SJCRH30 (cell line): Measurements from ENCODE around the gene CPLANE1. TPM values are rescaled to one million over a fixed set of nuclear protein-coding genes. Genes with fewer than 3 reads are reported as not detected.
A peak's percentile ranks its signal among the peaks of the same experiment; 100 is the strongest.
"Not testable (repeated sequence)": the region's sequence is repeated elsewhere in the genome, so short reads cannot be mapped to it uniquely, and the experiment has no call there.

ENCODE experiments used
- DNase-seq, 2 experiments: peaks; one replicate each; pipeline ENCODE4 v3.0.0-alpha.2; 2015 to 2020
- H3K27ac ChIP-seq: fragments of 250-450 bp; sonication (Bioruptor Pico); 2 replicates; pipeline ENCODE4 v1.5.1; 2020; ENCODE audit warnings: mild to moderate bottlenecking, moderate library complexity
- H3K27me3 ChIP-seq: fragments of 250-450 bp; sonication (Bioruptor Pico); 2 replicates; pipeline ENCODE4 v1.5.1; 2020; ENCODE audit warnings: mild to moderate bottlenecking, moderate library complexity
- H3K36me3 ChIP-seq: fragments of 250-450 bp; sonication (Bioruptor Pico); 2 replicates; pipeline ENCODE4 v1.5.1; 2020; ENCODE audit warnings: mild to moderate bottlenecking, moderate library complexity
- H3K4me1 ChIP-seq: fragments of 250-450 bp; sonication (Bioruptor Pico); 2 replicates; pipeline ENCODE4 v1.5.1; 2020; ENCODE audit warnings: mild to moderate bottlenecking, moderate library complexity
- H3K4me3 ChIP-seq: fragments of 250-450 bp; sonication (Bioruptor Pico); 2 replicates; pipeline ENCODE4 v1.5.1; 2020; ENCODE audit warnings: mild to moderate bottlenecking, moderate library complexity
- H3K9me3 ChIP-seq: fragments of 250-450 bp; sonication (Bioruptor Pico); replicated peaks from 2 replicates; pipeline ENCODE4 v1.5.1; 2020; ENCODE audit warnings: mild to moderate bottlenecking, moderate library complexity
- total RNA-seq: library from RNA; depleted of rRNA; stranded (reverse); fragments of >200 nt; shearing (Covaris generic); gene quantifications from 2 replicates; pipeline ENCODE4 v1.2.3, GENCODE V29; 2014

CPLANE1 gene
- total RNA-seq, 1 experiment from 2014 or later, result 34.2 TPM

DNA sequence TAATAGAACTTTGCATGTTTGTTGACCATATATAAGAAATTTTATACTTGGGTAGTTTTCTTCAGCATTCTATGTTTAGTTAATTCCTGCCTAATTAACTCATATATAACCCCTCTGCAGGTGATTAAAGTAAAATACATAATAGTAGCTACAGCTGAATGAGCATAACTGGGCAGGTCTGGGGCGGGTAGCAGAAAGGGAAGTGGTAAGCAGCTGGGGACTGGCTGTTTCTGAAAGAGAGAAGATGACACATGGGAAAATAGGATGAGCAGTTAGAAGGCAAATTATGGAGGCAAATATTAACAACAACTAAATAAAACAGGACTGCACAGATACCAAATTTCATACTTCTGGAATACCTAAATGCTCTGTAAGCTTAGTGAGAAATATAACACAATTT is 128.1 kb downstream of the CPLANE1 start:
- no peak overlapping the region for H3K27ac ChIP-seq
- H3K4me3 ChIP-seq, result no peak overlapping the region
- no peaks in the 10 kb centered on the region for H3K27me3 ChIP-seq
- no peaks in the 10 kb centered on the region for H3K4me1 ChIP-seq
- no peak for DNase-seq
- no peaks in the 10 kb centered on the region for H3K9me3 ChIP-seq
- peaks cover 37% of the 10 kb centered on the region for H3K36me3 ChIP-seq

DNA sequence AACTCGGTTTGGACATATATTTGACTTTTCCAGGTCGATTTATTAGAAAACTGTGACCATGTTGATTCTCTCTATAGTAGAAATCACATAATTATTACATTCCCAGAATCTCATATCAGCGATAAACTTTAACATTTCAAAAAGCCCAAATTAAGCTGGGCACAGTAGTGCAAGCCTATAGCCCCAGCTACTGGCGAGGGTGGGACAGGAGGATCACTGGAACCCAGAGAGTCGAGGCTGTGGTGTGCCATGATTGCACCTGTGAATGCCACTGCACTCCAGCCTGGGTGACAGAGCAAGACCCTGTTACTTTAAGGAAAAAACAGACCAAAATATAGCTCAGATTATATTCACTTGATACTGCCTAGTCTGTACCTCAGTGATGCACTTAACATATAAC is 128.9 kb downstream of the CPLANE1 start:
- Histone ChIP-seq H3K4me3 (no peak overlapping the region), H3K4me1 (no peaks in the 10 kb centered on the region), H3K36me3 (peaks cover 42% of the 10 kb centered on the region), H3K27ac (no peak overlapping the region), H3K9me3 (no peaks in the 10 kb centered on the region), H3K27me3 (no peaks in the 10 kb centered on the region)
- DNase-seq, result no peak

DNA sequence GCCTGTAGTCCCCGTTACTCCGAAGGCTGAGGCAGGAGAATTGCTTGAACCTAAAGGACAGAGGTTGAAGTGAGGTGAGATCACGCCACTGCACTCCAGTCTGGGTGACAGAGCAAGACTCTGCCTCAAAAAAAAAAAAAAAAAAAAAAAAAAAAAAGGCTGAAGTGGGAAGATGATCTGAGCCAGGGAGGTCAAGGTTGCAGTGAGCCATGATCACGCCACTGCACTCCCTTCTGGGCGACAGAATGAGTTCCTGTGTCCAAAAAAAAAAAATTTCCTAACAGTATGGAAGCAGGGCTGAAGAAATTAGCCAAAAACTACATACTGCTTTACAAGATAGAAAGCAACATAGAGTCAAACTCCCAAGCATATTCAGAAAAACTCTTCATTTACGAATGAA is 132.8 kb downstream of the CPLANE1 start:
- no peak for DNase-seq
- no peak overlapping the region for H3K27ac ChIP-seq
- no peaks in the 10 kb centered on the region for H3K9me3 ChIP-seq
- peaks cover 66% of the 10 kb centered on the region for H3K36me3 ChIP-seq
- no peak overlapping the region for H3K4me3 ChIP-seq
- no peaks in the 10 kb centered on the region for H3K4me1 ChIP-seq
- H3K27me3 ChIP-seq, result no peaks in the 10 kb centered on the region

DNA sequence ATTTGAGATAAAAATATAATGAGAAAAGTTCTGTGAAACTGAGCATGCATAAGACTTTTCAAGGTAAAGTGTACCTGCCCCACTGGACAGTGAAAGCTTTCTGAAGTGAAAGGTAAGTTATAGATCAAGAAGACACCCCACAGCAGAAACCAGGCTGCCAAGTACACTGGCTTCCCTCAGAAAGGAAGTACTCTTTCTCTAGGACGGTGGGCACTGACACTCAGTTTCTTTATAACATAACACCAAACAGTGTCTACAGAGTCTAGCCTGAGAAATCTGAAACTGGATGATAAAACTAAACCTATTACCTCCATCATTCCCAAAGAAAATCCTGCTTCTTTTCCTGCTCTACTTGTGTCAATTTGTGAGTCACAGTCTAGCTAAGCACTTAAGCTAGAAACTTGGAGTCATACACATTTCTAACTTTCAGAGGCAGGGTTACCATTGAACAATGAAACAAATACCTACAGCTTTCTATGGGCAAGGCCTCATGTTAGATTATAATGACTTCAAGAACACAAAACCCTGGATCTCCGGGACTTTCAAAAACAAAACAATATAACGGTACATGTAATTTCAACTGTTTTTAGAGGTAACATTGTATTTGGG is 136.7 kb downstream of the CPLANE1 start:
- Histone ChIP-seq H3K27me3 (no peaks in the 10 kb centered on the region), H3K36me3 (peaks cover 58% of the 10 kb centered on the region), H3K4me1 (no peaks in the 10 kb centered on the region), H3K4me3 (no peak overlapping the region), H3K27ac (no peak overlapping the region), H3K9me3 (no peaks in the 10 kb centered on the region)
- no peak for DNase-seq

DNA sequence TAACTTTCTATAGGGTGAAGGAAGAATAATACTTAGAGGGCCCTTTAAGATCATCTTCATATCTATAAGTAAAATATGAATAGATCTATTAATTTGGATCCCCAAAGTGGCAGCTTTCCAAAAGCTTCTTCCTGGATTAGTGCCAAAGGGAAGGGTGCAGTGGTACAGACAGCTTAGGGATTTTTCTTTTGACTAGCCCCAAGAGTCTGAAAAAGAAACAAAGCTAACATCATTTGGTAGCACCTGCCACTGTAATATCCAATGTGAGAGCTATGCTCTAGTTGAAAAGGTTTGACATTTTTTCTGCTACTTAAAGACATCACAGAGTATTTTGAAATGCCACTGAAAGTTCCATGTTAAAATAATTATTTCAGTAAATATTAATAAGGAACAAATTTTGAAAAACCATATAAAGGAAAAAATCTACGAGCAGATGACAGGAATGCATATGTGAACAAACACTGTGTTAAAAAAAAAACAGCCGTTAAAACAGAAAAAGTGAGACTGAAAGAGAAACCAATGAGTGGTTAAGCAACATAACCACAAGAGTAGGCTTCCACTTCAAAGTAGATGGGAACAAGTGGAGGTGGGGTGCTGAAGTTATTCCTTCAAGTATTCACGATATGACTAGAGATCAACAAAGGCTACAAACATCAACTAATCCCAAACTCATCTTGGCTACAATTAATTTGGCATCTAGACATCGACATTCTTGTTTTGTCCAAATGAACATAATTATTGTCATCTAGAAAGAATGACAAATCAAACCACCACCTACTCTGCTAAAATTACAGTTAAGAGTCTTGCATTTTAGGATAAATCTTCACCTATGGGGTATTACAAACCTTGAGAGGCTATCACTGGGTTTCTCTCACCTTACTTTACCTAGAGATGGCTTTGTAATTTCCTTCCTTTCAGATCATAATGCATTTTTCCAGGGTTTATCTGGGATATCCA is 137.5 kb downstream of the CPLANE1 start:
- H3K36me3 ChIP-seq, result peaks cover 59% of the 10 kb centered on the region
- no peak overlapping the region for H3K27ac ChIP-seq
- H3K4me1 ChIP-seq, result no peaks in the 10 kb centered on the region
- H3K27me3 ChIP-seq, result no peaks in the 10 kb centered on the region
- no peak for DNase-seq
- no peaks in the 10 kb centered on the region for H3K9me3 ChIP-seq
- no peak overlapping the region for H3K4me3 ChIP-seq

DNA sequence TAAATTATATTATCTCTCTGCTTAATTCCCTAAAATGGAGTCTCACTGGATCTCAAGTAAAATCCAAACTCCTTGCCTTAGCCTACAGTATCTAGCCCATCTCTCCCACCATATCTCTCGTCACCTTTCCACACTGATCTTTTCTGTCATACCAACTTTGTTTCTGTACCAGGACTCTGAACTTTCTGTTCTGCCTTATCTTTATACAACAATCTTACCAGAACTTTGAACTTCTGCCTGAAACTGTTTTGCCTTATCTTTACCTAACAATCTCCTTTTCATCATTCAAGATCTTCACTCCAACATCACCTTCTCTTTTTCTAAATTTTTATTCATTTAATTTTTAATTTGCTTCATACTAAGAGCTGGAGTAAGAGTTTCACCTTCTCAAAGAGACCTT is 139.0 kb downstream of the CPLANE1 start:
- no peaks in the 10 kb centered on the region for H3K4me1 ChIP-seq
- H3K27ac ChIP-seq, result no peak overlapping the region
- no peak for DNase-seq
- no peaks in the 10 kb centered on the region for H3K9me3 ChIP-seq
- no peaks in the 10 kb centered on the region for H3K27me3 ChIP-seq
- no peak overlapping the region for H3K4me3 ChIP-seq
- peaks cover 54% of the 10 kb centered on the region for H3K36me3 ChIP-seq

DNA sequence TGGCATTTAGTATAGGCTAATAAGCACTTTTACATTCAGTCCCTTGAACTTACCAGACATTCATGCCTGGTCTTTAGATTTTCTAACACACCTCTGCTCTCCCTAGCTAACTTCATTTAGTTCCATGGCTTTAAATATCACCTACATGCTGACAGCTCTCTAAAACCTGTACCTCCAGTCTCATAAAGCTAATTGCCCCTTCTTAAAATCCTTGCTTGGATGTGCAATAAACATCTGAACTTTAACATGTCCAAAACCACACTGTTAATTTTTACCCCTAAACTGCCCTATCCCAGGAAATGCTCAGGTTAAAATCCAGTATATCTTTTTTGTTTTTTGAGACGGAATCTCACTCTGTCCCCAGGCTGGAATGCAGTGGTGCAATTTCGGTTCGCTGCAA is 139.8 kb downstream of the CPLANE1 start:
- Histone ChIP-seq H3K4me3 (no peak overlapping the region), H3K36me3 (peaks cover 52% of the 10 kb centered on the region), H3K27me3 (no peaks in the 10 kb centered on the region), H3K9me3 (no peaks in the 10 kb centered on the region), H3K27ac (no peak overlapping the region), H3K4me1 (no peaks in the 10 kb centered on the region)
- DNase-seq, result no peak

DNA sequence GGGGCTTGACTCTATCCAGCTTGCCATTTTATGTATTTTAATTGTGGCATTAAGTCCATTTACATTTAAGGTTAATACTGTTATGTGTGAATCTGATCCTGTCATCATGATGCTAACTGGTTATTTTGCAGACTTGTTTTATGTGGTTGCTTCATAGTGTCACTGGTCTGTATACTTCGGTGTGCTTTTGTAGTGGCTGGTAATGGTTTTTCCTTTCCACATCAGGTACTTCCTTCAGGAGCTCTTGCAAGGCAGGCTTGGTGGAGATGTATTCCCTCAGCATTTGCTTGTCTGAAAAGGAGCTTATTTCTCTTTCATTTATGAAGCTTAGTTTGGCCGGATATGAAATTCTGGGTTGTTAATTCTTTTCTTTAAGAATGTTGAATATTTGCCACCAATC is 145.9 kb downstream of the CPLANE1 start:
- DNase-seq, result no peak
- Histone ChIP-seq H3K36me3 (peaks cover 44% of the 10 kb centered on the region), H3K27ac (no peak overlapping the region)

DNA sequence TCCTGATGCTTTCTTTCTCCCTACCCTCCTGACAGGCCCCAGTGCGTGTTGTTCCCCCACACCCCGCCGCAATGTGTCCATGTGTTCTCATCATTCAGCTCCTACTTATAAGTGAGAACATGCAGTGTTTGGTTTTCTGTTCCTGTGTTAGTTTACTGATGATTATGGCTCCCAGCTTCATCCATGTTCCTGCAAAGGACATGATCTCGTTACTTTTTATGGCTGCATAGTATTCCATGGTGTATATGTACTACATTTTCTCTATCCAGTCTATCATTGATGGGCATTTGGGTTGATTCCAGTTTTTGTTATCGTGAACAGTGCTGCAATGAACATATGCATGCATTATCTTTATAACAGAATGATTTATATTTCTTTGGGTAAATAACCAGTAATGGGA is 149.9 kb downstream of the CPLANE1 start:
- H3K4me3 ChIP-seq, DNase-seq, H3K9me3 ChIP-seq, H3K27me3 ChIP-seq, H3K27ac ChIP-seq, H3K4me1 ChIP-seq: not testable (repeated sequence)
- peaks cover 21% of the 10 kb centered on the region for H3K36me3 ChIP-seq

More for the DNA sequence above, 145.9 kb downstream of the CPLANE1 start:
- Histone ChIP-seq H3K4me1 (no peaks in the 10 kb centered on the region), H3K9me3 (no peaks in the 10 kb centered on the region), H3K4me3 (no peak overlapping the region), H3K27me3 (no peaks in the 10 kb centered on the region)

DNA sequence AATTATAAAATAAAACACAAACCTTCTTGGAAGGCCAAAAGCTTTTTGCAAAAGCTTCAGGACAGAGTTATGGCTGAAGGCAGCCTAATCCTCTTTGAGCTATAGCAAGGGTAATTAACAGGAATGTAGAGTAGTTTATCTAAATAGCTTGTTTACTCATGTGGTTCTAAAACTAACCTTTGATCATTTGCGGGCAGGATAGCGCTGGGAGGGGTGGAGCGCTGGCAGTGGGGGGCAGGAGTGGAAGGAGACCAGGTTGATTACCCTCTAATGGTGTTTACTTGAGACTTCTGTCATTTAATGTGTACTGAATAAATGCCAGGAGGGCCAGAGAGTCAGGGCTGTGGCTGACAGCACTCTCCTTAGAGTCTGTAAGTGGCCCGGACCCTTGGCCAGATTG is 155.4 kb downstream of the CPLANE1 start:
- H3K9me3 ChIP-seq, H3K4me3 ChIP-seq, H3K27ac ChIP-seq, H3K4me1 ChIP-seq, H3K36me3 ChIP-seq, DNase-seq, H3K27me3 ChIP-seq: not testable (repeated sequence)

DNA sequence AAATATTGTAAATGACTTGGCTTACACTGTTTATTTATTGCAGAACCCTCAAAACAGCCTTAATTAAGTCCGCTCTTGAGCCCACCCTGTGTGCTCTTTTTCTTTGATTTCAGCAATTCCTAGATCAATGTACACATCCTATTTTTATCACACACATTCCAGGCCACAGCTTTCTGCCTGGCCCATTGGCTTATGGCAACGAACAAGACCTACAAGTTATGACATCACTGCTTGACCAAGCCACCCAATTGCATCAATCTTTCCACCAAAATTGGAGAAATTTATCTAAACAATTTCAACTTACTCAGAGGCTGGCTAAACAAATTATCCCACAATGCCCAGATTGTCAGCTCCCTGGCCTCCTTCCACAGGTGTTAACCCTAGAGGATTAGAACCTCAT is 158.4 kb downstream of the CPLANE1 start:
- H3K4me3 ChIP-seq, result no peak overlapping the region
- 0 out of 2 replicates have a peak, but pooled peaks cover 3% of the 10 kb centered on the region for H3K4me1 ChIP-seq
- H3K27me3 ChIP-seq, result no peaks in the 10 kb centered on the region
- no peak overlapping the region for H3K27ac ChIP-seq
- peaks cover 3% of the 10 kb centered on the region; the same call in 1 of the 2 replicates for H3K36me3 ChIP-seq
- peak in 1 of 2 experiments; percentile 8 for DNase-seq
- H3K9me3 ChIP-seq, result no peaks in the 10 kb centered on the region; the same call in 1 of the 2 replicates

DNA sequence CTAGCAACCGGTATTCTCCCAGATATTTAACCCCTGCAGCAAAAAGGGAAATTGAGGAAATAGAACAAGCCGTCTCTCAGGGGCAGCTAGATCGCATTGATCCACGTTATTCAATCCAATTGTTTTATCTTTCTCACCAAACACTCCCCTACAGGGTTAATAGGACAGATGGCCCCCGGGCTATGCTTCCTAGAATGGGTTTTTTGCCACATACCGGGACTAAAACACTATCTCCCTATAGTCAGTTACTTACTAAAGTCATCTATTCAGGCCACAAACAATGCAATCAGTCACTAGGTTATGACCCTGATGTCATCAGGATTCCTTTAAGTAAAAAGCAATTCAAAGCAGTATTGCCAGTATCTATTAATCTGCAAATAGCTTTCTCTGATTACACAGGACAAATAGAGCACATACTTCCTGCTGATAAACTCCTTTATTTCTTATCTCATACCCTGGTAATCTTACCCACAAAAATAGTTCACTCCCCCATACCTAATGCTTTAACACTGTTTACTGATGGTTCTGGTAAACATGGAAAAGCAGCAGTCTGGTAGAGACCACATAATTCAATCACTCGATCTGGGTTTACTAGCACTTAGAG is 159.0 kb downstream of the CPLANE1 start:
- Histone ChIP-seq H3K27me3 (no peaks in the 10 kb centered on the region), H3K9me3 (no peaks in the 10 kb centered on the region; the same call in 1 of the 2 replicates), H3K36me3 (peaks cover 3% of the 10 kb centered on the region; the same call in 1 of the 2 replicates), H3K4me1 (0 out of 2 replicates have a peak, but pooled peaks cover 3% of the 10 kb centered on the region), H3K4me3 (no peak overlapping the region), H3K27ac (no peak overlapping the region)
- no peak for DNase-seq

DNA sequence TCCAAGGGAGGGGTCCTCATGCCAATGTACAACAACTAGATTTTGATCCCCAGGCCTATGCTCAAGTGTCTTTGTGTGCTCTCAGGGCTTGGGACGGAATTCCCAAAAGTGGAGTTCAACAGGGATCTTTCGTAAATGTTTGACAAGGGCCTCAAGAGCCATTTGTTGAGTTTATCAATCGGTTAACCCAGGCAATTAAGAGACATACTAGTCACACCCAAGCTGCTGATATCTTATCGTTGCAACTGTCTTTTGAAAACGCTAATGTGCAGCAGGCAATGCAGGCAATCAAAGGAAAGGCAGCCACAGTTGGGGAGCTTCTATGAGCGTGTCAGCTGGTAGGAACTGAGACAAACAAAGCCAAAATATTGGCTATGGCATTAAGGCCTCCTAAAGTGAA is 161.2 kb downstream of the CPLANE1 start:
- DNase-seq, result no peak
- H3K36me3 ChIP-seq, result peaks cover 5% of the 10 kb centered on the region
- no peak overlapping the region for H3K4me3 ChIP-seq
- H3K27me3 ChIP-seq, result no peaks in the 10 kb centered on the region
- H3K4me1 ChIP-seq, result 0 out of 2 replicates have a peak, but pooled peaks cover 3% of the 10 kb centered on the region
- H3K9me3 ChIP-seq, result no peaks in the 10 kb centered on the region; the same call in 1 of the 2 replicates
- no peak overlapping the region for H3K27ac ChIP-seq

DNA sequence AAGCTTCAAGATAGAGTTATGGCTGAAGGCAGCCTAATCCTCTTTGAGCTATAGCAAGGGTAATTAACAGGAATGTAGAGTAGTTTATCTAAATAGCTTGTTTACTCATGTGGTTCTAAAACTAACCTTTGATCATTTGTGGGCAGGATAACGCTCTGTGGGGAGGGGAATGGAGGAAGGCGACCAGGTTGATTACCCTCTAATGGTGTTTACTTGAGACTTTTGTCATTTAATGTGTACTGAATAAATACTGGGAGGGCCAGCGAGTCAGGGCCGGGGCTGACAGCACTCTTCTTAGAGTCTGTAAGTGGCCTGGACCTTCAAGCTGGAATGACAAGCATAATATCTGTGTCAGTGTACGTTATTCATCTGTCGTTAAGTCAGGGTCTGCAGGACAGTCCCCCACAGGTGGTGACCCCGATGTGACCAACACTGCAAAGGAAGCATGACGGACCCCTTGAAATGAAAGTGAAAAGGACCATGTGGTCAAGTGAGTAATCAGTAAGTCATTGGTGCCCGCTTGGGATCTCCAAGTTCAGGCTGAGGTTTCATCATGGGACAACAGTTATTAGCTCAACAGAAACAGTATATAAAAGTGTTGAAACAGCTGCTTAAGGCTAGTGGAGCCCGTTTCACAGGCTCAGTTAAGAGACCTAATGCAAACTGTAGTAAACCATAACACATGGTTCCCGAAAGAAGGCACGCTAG is 162.6 kb downstream of the CPLANE1 start:
- Histone ChIP-seq H3K4me1 (0 out of 2 replicates have a peak, but pooled peaks cover 3% of the 10 kb centered on the region), H3K36me3 (peaks cover 3% of the 10 kb centered on the region), H3K9me3 (no peaks in the 10 kb centered on the region; the same call in 1 of the 2 replicates), H3K27ac (0 out of 2 replicates have a peak overlapping the region, but pooled peaks have one; percentile 3), H3K27me3 (no peaks in the 10 kb centered on the region), H3K4me3 (no peak overlapping the region)
- peak; percentile 30 to 31 for DNase-seq
